Measurements from ENCODE around the gene PARD3. TPM values are rescaled to one million over a fixed set of nuclear protein-coding genes. Genes with fewer than 3 reads are reported as not detected.
A peak's percentile ranks its signal among the peaks of the same experiment; 100 is the strongest.

The PARD3 gene
- total RNA-seq, 1 experiment from 2014 or later: 51.8 TPM

DNA sequence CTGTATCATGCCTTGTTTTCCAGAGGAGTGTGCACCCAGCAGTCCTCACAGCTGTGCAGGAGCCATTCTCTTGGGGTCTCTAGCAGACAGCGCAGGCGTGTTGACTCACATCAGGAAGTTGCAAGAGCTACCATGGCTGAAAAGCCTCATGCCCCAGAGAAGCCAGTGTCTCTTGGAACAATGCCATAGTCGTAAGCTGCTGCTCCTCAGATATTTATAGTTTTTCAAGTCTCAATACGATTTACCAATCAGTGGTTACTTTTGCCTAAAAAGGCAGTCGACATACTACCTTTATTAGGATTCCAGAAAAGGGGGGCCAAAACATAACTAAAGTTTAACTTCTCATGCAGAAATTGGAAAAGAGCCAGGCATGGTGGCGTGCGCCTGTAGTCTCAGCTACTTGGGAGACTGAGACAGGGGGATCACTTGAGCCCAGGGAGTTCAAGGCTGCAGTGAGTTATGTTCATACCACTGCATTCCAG lies 407.7 kb downstream of the PARD3 start (continued):
- TF ChIP-seq ZNF232 (CRISPR knock-in tag; IDR thresholded peaks at IDR 0.05) (no peak), FOXP1 (CRISPR knock-in tag; IDR thresholded peaks at IDR 0.05; ENCODE audit: borderline replicate concordance) (no peak), NR2C2 (CRISPR knock-in tag; IDR thresholded peaks at IDR 0.05) (no peak), ETV6 (CRISPR knock-in tag; IDR thresholded peaks at IDR 0.05) (no peak), PRRX2 (CRISPR knock-in tag; IDR thresholded peaks at IDR 0.05) (no peak), ZNF396 (CRISPR knock-in tag; IDR thresholded peaks at IDR 0.05; ENCODE audit: borderline replicate concordance) (no peak), JUN (CRISPR knock-in tag; IDR thresholded peaks at IDR 0.05) (no peak), SMAD4 (CRISPR knock-in tag; IDR thresholded peaks at IDR 0.05) (no peak), OVOL2 (CRISPR knock-in tag; IDR thresholded peaks at IDR 0.05; ENCODE audit: borderline replicate concordance) (no peak), ATF1 (CRISPR knock-in tag; IDR thresholded peaks at IDR 0.05) (no peak), NFATC4 (CRISPR knock-in tag; IDR thresholded peaks at IDR 0.05) (no peak), MXD4 (CRISPR knock-in tag; IDR thresholded peaks at IDR 0.05; ENCODE audit: borderline replicate concordance) (no peak)
- TF ChIP-seq, protein P1, sequence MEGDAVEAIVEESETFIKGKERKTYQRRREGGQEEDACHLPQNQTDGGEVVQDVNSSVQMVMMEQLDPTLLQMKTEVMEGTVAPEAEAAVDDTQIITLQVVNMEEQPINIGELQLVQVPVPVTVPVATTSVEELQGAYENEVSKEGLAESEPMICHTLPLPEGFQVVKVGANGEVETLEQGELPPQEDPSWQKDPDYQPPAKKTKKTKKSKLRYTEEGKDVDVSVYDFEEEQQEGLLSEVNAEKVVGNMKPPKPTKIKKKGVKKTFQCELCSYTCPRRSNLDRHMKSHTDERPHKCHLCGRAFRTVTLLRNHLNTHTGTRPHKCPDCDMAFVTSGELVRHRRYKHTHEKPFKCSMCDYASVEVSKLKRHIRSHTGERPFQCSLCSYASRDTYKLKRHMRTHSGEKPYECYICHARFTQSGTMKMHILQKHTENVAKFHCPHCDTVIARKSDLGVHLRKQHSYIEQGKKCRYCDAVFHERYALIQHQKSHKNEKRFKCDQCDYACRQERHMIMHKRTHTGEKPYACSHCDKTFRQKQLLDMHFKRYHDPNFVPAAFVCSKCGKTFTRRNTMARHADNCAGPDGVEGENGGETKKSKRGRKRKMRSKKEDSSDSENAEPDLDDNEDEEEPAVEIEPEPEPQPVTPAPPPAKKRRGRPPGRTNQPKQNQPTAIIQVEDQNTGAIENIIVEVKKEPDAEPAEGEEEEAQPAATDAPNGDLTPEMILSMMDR (IDR thresholded peaks at IDR 0.05): no peak
- TF ChIP-seq, protein P2, sequence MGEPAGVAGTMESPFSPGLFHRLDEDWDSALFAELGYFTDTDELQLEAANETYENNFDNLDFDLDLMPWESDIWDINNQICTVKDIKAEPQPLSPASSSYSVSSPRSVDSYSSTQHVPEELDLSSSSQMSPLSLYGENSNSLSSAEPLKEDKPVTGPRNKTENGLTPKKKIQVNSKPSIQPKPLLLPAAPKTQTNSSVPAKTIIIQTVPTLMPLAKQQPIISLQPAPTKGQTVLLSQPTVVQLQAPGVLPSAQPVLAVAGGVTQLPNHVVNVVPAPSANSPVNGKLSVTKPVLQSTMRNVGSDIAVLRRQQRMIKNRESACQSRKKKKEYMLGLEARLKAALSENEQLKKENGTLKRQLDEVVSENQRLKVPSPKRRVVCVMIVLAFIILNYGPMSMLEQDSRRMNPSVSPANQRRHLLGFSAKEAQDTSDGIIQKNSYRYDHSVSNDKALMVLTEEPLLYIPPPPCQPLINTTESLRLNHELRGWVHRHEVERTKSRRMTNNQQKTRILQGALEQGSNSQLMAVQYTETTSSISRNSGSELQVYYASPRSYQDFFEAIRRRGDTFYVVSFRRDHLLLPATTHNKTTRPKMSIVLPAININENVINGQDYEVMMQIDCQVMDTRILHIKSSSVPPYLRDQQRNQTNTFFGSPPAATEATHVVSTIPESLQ (CRISPR knock-in tag; IDR thresholded peaks at IDR 0.05): no peak
- TF ChIP-seq, protein P3, sequence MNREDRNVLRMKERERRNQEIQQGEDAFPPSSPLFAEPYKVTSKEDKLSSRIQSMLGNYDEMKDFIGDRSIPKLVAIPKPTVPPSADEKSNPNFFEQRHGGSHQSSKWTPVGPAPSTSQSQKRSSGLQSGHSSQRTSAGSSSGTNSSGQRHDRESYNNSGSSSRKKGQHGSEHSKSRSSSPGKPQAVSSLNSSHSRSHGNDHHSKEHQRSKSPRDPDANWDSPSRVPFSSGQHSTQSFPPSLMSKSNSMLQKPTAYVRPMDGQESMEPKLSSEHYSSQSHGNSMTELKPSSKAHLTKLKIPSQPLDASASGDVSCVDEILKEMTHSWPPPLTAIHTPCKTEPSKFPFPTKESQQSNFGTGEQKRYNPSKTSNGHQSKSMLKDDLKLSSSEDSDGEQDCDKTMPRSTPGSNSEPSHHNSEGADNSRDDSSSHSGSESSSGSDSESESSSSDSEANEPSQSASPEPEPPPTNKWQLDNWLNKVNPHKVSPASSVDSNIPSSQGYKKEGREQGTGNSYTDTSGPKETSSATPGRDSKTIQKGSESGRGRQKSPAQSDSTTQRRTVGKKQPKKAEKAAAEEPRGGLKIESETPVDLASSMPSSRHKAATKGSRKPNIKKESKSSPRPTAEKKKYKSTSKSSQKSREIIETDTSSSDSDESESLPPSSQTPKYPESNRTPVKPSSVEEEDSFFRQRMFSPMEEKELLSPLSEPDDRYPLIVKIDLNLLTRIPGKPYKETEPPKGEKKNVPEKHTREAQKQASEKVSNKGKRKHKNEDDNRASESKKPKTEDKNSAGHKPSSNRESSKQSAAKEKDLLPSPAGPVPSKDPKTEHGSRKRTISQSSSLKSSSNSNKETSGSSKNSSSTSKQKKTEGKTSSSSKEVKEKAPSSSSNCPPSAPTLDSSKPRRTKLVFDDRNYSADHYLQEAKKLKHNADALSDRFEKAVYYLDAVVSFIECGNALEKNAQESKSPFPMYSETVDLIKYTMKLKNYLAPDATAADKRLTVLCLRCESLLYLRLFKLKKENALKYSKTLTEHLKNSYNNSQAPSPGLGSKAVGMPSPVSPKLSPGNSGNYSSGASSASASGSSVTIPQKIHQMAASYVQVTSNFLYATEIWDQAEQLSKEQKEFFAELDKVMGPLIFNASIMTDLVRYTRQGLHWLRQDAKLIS (CRISPR knock-in tag; IDR thresholded peaks at IDR 0.05; ENCODE audit: borderline replicate concordance): no peak
- TF ChIP-seq, protein P4, sequence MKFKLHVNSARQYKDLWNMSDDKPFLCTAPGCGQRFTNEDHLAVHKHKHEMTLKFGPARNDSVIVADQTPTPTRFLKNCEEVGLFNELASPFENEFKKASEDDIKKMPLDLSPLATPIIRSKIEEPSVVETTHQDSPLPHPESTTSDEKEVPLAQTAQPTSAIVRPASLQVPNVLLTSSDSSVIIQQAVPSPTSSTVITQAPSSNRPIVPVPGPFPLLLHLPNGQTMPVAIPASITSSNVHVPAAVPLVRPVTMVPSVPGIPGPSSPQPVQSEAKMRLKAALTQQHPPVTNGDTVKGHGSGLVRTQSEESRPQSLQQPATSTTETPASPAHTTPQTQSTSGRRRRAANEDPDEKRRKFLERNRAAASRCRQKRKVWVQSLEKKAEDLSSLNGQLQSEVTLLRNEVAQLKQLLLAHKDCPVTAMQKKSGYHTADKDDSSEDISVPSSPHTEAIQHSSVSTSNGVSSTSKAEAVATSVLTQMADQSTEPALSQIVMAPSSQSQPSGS (CRISPR knock-in tag; IDR thresholded peaks at IDR 0.05; ENCODE audit: borderline replicate concordance, low read depth): no peak

DNA sequence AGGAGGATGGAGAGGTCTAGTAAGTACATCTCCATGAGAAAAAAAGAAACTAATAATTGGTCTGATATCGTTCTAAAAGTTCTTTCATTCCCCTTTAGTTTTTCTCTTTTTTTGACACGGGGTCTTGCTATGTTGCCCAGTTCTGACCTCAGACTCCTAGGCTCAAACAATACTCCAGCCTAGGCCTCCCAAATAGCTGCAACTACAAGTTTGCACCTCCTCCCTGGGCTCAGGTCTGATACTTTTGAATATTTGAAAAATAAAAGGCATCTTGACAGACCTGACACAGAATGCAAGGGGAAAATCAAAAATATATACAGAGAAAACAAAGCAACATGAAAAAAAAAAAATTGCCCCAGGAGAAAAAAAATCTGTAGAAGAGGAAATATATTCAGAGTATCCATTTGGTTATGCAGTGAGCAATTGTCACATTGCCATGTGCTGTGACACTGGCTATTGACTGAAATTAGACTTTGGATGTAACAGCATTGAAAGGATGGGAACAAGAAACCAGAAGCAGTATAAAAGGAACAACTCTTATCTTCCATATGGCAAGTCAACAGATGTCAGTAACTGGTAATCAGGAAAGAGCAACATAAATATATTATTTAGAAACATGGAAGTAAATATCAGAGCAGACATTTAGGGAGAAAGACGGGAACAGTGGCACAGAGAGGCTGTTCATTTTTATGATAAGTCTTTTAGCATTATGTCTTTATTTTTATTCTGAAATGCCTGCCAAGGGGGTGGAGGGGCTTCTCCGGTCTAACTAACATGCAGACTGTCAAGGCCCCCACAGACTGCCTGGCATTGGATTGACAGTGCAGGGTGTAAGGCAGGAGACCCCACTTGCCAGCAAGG lies 408.4 kb downstream of the PARD3 start:
- DNase-seq (ENCODE audit: low spot score) (no peak), ATAC-seq (no peak)
- Mint-ChIP-seq H3K27ac (no peak overlapping the region), H3K4me1 (peaks cover 19% of the 10 kb centered on the region), H3K27me3 (ENCODE audit: low read depth) (no peaks in the 10 kb centered on the region), H3K36me3 (no peaks in the 10 kb centered on the region), H3K9me3 (no peaks in the 10 kb centered on the region), H3K4me3 (no peak overlapping the region)
- ChIA-PET CTCF (no interaction called here), POLR2A (no interaction called here)
- TF ChIP-seq FOXJ3 (CRISPR knock-in tag; IDR thresholded peaks at IDR 0.05; ENCODE audit: borderline replicate concordance): no peak
- TF ChIP-seq, protein P5, sequence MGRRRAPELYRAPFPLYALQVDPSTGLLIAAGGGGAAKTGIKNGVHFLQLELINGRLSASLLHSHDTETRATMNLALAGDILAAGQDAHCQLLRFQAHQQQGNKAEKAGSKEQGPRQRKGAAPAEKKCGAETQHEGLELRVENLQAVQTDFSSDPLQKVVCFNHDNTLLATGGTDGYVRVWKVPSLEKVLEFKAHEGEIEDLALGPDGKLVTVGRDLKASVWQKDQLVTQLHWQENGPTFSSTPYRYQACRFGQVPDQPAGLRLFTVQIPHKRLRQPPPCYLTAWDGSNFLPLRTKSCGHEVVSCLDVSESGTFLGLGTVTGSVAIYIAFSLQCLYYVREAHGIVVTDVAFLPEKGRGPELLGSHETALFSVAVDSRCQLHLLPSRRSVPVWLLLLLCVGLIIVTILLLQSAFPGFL (CRISPR knock-in tag; IDR thresholded peaks at IDR 0.05; ENCODE audit: borderline replicate concordance): no peak
- no peak for TF ChIP-seq RELA (CRISPR knock-in tag; IDR thresholded peaks at IDR 0.05; ENCODE audit: borderline replicate concordance)
- TF ChIP-seq JUN (CRISPR knock-in tag; IDR thresholded peaks at IDR 0.05): no peak
- no peak for TF ChIP-seq RORB (CRISPR knock-in tag; IDR thresholded peaks at IDR 0.05)
- TF ChIP-seq ZNF121 (CRISPR knock-in tag; IDR thresholded peaks at IDR 0.05): peak; percentile 6; the same call in 1 of the 2 replicates
